NT2/D1 (cell line): Measurements from ENCODE around the gene TMEM244.

Experiments used
- SUZ12 ChIP-seq: IDR thresholded peaks from 2 replicates; pipeline ENCODE4 v1.6.1; 2011; ENCODE audit not compliant: insufficient read length, insufficient read depth; ENCODE audit errors: extremely low read depth
- YY1 ChIP-seq: IDR thresholded peaks from 2 replicates; pipeline ENCODE4 v1.6.1; 2011; ENCODE audit not compliant: insufficient read length, insufficient read depth
- ZNF274 ChIP-seq: IDR thresholded peaks from 2 replicates; pipeline ENCODE4 v1.6.1; 2011; ENCODE audit warnings: mild to moderate bottlenecking, low read depth, low read length

DNA sequence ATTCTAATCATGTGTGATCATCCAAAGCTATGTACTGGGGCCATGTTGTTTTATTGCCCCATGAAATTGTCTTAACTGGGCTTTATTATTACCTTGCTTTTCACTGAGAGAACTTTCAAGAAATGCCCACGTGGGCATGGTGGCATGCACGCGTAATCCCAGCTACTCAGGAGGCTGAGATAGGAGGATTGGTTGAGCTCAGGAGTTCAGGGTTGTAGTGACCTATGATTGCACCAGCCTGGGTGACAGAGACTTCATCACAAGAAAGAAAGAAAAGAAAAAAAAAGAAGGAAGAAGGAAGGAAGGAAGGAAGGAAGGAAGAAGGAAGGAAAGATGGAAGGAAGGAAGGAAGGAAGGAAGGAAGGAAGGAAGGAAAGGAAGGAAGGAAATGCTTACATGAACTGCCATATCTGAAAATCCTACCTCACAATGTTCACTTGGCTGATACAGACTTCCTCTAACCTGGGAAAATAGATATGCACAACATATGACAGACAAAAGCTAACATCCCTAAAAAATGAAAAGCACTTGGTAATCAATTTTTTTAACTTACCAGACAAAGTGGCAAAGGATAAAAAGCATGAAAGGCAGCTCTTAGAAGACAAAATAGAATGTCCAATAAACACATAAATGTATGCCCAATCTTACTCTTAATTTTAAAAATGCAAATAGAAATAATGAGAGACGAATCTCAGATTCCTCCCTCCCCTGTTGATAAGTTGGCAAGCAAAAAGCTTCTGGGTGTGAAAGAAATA, 25.5 kb upstream of the TMEM244 start:
- TF ChIP-seq YY1: no peak
- TF ChIP-seq SUZ12: no peak
- no peak for TF ChIP-seq ZNF274
